GM18873 (cell line): ENCODE measurements around the gene XRCC1.

Experiments
- ATAC-seq: cut with Tn5 transposase; IDR thresholded peaks from one replicate; pipeline ENCODE4 v1.9.1; 2021; ENCODE audit warnings: mild to moderate bottlenecking, moderate library complexity, moderate number of reproducible peaks; ENCODE audit not compliant: unreplicated experiment, low FRiP score

XRCC1 gene, protein sequence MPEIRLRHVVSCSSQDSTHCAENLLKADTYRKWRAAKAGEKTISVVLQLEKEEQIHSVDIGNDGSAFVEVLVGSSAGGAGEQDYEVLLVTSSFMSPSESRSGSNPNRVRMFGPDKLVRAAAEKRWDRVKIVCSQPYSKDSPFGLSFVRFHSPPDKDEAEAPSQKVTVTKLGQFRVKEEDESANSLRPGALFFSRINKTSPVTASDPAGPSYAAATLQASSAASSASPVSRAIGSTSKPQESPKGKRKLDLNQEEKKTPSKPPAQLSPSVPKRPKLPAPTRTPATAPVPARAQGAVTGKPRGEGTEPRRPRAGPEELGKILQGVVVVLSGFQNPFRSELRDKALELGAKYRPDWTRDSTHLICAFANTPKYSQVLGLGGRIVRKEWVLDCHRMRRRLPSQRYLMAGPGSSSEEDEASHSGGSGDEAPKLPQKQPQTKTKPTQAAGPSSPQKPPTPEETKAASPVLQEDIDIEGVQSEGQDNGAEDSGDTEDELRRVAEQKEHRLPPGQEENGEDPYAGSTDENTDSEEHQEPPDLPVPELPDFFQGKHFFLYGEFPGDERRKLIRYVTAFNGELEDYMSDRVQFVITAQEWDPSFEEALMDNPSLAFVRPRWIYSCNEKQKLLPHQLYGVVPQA

DNA sequence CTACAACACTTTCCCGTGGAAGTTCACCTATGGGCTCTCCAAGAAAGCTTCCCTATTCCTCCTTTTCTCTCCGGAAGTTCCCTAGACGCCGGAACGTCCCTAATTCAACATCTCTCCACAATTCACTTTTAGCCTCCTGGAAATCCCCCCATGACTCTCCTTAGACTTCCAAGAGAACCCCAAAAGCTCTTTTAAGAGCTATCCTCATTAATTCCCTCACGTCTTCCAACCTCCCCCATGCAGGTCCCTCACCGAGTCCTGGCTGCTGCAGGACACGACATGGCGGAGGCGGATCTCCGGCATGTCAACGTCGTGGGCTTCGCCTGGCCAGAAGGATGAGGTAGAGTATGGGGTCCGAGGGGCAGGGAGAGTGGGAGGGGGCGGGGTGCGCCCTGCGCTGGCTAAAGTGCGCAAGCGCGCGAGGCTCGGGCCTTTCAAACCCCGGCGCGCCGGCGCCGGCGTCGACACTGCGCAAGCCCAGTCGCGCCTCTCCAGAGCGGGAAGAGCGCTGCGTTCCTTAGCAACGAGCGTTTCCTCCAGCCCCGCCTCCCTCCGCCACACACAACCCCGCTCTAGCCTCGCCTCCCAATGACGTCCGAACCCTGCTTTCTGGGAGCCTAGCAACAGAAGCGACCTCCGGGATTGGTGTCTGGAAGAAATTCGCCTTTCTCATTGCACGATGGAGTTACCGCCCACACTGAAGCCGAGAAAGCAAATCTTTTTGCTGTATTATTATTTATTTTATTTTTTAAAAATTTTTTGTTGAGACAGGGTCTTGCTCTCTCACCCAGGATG lies at the start of gene XRCC1, which contains the start of gene PINLYP:
TSS of gene XRCC1 (minus strand) at position 372 of the 795 bp plus-strand sequence. CDS start at position 303, 69 bp downstream.
TSS of gene PINLYP (plus strand) at position 646 of the 795 bp plus-strand sequence. CDS start 1,391 bp downstream, outside the sequence.
- peak; percentile 86 for ATAC-seq

- no peak for ATAC-seq
Observed at GRCh38 chr19:43624933-43625332, 49.6 kb upstream of the XRCC1 start.

- ATAC-seq: no peak
Observed at GRCh38 chr19:43623889-43624670, 48.8 kb upstream of the XRCC1 start.

DNA sequence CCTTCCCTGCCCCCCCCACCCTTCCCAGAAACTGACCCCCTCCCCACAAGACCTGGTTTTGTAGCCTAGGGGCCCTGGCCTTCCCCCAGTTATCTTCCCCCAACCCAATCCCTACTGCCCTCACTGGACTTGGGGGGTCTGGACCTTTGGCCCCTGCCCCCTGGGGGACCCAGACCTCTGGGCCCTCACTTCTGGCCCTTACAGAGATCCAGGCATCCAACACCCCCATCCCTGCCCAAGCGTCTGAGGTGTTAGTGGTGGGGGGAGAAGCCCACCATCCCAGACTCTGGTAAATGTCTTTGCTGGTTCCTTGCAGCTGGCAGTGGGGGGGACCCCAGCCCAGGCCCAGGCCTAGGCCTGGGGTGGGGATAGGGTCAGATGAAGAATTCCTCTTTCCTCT lies 47.6 kb upstream of the XRCC1 start:
- no peak for ATAC-seq

DNA sequence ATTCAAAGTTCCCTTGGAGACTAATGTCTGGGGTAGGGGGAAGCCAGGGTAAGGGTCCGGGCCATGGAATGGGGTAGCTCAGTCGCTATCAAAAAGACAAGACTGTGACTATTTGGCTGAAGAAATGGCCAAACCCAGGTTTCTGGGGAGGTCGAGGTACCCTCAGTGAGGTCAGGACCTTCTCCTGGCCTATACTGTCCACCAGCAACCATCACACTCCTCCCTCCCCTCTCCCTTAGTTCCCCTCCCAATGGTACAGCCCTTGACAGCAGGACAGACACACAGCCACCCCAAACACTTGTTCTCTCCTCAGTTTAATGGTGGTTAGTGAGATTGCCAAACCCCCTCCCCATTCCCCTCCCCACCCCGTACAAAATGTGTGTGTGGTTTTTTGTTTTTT lies 46.7 kb upstream of the XRCC1 start:
- ATAC-seq: no peak

- no peak for ATAC-seq
Observed at GRCh38 chr19:43620061-43621001, 45.0 kb upstream of the XRCC1 start.

- ATAC-seq: peak; percentile 65
Observed at GRCh38 chr19:43619262-43620060, 44.1 kb upstream of the XRCC1 start, which contains the start of gene ZNF428. Gene ZNF428, minus strand, starts transcription at chr19:43619629. Its CDS starts 5,325 bp downstream, at chr19:43614304.

DNA sequence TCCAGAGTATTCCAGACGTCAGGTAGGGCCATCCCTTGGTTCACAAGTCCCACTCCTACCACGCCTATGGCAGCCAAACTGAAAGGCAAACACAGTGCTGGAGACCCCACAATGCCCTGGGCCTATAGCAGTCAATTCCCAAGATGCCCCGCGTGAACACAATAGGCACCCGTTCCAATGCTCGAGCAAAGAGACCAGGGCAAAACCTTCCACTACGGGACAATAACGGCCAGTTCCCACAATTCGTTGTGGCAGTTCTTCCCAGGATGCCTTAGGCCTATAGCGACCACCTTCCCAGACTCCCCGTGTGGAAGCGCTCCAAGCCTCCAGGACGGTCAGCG lies 43.6 kb upstream of the XRCC1 start:
- ATAC-seq: peak; percentile 6

DNA sequence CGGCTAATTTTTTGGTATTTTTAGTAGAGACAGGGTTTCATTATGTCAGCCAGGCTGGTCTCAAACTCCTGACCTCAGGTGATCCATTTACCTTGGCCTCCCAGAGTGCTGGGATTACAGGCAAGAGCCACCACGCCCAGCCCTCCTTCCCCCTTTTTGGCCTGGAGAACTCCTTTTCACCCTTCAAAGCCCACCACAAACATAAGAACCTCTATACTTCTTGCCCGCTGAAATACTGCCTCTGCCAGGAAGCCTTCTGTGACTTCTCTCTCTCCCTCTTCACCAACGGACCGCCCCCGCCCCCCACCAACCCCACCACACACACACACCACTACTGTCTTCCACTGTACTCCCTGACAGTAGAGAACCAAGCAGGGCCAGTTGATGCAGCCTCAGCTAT lies 41.6 kb upstream of the XRCC1 start:
- no peak for ATAC-seq

DNA sequence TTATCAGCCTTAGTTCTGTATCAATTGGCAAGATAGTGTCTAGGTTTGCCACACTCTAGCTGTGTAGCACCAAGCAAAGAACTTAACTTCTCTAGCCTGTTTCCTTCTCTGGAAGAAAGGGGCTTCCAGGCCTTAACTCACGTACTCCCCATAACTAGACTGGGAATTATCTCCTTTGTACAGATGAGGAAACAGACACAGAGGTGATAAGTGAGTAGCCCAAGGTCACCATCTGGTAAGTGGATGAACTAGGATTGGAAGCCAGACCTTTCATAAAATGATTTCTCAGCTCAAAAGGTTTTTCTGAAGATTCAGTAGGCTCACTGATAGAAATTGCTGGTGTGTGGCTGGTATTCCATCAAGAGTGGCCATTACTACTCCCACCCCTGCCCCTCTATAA lies 41.0 kb upstream of the XRCC1 start:
- no peak for ATAC-seq

- ATAC-seq: no peak
Observed at GRCh38 chr19:43612374-43612773, 37.0 kb upstream of the XRCC1 start.

DNA sequence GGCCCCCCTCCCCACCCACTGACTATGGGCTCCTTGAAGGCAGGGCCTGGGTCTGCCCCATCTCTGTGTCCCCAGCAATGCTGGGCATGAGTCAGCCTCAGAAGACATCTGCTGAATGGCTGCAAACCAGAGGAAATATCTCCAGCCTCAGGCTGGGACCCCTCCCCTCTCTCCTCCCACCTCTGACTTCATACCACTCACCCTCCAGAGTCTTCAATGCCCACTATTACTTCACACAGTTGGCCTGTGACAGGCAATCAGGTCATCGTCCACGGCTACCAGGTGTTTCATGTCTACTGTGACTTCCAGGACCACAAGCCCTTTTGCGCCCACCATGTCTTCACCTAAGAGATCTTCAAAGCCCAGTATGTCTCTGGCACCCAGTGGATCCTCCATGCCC lies 36.5 kb upstream of the XRCC1 start, which contains the start of gene SRRM5:
TSS of gene SRRM5 (plus strand) at position 301 of the 400 bp plus-strand sequence. CDS start at position 335, 34 bp downstream.
- no peak for ATAC-seq

- no peak for ATAC-seq
Observed at GRCh38 chr19:43610493-43610892, 35.2 kb upstream of the XRCC1 start.

- no peak for ATAC-seq
Observed at GRCh38 chr19:43609872-43610271, 34.5 kb upstream of the XRCC1 start.

DNA sequence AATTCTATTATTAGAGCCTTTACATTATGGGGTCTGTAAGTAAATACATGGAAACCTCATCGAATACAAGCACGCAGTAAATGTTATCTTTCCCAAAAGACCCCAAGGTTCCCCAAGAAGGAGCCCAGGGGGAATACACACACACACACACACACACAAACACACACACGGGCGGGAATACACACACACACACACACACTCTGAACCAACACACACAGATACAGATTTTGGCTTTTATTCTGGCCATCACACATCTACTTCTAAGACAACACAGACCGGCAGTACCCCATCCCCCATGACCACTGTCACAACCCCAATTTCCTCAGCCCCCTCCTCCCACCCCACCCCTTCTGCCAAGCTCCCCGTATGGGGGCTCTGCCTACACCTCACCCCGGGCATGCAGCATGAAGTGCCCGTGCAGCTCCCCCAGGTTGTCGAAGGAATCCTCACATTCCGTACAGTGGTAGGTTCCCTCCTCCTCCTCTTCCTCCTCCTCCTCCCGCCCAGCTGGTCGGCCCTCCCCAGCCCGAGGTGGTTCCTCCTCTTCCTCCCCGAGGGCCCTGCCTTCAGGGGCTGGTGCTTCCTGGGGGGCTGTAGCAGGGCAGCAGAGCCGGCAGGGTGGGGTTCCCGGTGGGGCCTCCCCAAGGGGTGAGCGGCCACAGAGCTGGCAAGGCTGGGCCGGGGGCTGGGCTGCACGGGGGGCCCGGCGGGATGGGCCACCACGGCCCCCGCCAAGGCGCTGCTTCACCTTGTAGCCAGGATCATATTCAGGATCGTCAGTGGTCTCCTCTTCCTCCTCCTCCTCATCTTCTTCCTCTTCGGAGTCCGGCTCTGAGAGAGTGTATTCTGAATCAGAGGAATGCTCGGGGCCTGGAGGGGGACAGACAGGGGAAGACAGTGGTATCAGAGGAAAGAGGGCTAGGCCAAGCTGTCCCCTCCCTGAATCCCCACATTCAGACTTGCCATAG lies 32.2 kb upstream of the XRCC1 start:
- no peak for ATAC-seq

- no peak for ATAC-seq
Observed at GRCh38 chr19:43606569-43607229, 31.4 kb upstream of the XRCC1 start.
